ENCODE data around the gene ZNF485.

DNA sequence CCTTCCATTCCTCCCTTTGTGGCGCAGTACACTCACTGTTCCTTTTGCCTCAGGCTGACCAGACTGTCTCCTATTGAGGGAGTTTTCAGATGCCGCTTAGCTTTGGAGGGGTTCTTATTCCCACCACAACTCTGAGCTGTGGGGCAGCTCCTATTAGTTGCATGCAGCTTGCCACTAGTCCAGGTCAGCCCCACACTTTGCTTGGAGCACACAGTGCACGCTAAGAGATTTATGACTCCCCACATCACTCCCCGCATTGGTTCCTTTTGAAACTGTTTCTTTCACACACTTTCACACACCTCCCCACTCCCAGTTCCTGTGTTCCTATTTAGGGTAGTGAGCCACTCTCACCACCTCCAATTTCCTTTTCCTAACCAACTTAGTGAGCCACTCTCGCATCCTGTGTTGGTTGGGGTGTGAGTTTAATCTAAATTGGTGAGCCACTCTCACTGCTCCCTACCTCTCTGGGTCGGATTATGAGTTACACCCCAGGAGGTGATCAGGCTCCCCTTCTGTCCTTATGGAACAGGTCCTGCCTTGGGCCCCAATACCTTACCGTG, 10.4 kb upstream of the ZNF485 start:
- no peak for TF ChIP-seq EZH2phosphoT487 (IDR thresholded peaks at IDR 0.05; ENCODE audit: low read length)
- TF ChIP-seq, protein P1, sequence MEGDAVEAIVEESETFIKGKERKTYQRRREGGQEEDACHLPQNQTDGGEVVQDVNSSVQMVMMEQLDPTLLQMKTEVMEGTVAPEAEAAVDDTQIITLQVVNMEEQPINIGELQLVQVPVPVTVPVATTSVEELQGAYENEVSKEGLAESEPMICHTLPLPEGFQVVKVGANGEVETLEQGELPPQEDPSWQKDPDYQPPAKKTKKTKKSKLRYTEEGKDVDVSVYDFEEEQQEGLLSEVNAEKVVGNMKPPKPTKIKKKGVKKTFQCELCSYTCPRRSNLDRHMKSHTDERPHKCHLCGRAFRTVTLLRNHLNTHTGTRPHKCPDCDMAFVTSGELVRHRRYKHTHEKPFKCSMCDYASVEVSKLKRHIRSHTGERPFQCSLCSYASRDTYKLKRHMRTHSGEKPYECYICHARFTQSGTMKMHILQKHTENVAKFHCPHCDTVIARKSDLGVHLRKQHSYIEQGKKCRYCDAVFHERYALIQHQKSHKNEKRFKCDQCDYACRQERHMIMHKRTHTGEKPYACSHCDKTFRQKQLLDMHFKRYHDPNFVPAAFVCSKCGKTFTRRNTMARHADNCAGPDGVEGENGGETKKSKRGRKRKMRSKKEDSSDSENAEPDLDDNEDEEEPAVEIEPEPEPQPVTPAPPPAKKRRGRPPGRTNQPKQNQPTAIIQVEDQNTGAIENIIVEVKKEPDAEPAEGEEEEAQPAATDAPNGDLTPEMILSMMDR (IDR thresholded peaks at IDR 0.05; ENCODE audit: low read length), result no peak

All from MM.1S (cell line).